ENCODE results near the gene GGTLC1. TPM values are rescaled to one million over a fixed set of nuclear protein-coding genes. Genes with fewer than 3 reads are reported as not detected.

Gene GGTLC1
- total and polyA plus RNA-seq, 2 of the 8 experiments (the other 6 are each of a cell fraction or from before 2014, with no cell fraction given): not detected

DNA sequence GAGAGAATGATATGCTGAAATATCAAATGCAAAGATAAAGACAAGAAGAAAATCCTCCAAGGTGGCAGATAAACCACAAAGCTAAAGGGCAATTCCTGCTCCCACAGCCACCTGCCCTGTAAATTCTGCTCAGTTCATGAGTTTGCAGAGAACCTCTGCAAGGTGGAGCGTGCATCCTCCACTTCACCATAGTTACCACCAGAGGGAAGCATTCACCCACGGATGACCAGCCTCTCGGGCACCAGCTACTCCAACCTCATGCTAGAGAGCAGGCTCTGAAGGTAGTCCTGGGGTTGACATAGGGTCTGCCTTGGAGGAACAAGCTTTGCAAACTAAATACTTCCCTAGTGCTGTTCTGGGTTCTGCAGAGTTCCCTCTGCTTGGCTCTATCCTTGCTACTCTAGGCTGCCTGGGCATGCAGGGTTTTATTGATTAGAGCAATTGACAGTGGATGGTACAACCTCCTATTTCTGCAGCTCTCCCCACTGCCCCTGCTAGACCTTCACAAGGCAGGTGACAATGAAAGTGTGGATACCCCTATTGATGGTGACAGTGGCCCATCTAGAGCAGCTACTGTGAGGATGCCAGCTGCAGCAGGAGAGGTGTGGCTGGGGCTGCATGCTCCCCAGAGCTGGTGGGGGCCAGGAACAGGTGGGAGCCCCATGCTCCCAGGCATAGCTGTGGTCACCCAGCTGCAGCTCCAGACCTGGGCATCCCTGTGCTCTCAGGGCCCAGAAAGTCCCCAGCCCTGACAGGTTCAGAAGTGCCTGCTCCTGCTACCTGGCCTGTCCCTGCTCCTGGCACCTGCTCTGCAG is 51.1 kb downstream of the GGTLC1 start (continued):
- TF ChIP-seq, protein P1, sequence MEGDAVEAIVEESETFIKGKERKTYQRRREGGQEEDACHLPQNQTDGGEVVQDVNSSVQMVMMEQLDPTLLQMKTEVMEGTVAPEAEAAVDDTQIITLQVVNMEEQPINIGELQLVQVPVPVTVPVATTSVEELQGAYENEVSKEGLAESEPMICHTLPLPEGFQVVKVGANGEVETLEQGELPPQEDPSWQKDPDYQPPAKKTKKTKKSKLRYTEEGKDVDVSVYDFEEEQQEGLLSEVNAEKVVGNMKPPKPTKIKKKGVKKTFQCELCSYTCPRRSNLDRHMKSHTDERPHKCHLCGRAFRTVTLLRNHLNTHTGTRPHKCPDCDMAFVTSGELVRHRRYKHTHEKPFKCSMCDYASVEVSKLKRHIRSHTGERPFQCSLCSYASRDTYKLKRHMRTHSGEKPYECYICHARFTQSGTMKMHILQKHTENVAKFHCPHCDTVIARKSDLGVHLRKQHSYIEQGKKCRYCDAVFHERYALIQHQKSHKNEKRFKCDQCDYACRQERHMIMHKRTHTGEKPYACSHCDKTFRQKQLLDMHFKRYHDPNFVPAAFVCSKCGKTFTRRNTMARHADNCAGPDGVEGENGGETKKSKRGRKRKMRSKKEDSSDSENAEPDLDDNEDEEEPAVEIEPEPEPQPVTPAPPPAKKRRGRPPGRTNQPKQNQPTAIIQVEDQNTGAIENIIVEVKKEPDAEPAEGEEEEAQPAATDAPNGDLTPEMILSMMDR (IDR thresholded peaks at IDR 0.05; ENCODE audit: control extremely low read depth in 1 of 3, insufficient read depth in 1 of 3, low read depth in 1 of 3, low read length in 3 of 3): peak; percentile 78 to 92 (median 91)
- TF ChIP-seq CREB1 (IDR thresholded peaks at IDR 0.05): no peak

Small RNA genes lying within 50 kb of the gene (small RNA-seq; reads per million reads assigned to genes)
- gene AL133466.1 (ENCODE audit: insufficient read depth): not detected

Other genes with a start within 250 kb of the GGTLC1 start
- gene CST1, start 237.8 kb downstream of the GGTLC1 start, total RNA-seq (2021; fragmentation: NEBNext Ultra II Directional; extraction: Animal tissue kit (Norgen Biotek cat#: 25700)): 2.9 and 5.4 TPM in 2 replicates
- 2.3 TPM in 2 replicates for gene CST1, start 237.8 kb downstream of the GGTLC1 start, polyA plus RNA-seq (2011; rRNA removed)
- gene CST2, start 162.1 kb downstream of the GGTLC1 start, total RNA-seq (2021; fragmentation: NEBNext Ultra II Directional; extraction: Animal tissue kit (Norgen Biotek cat#: 25700)): not detected in 2 replicates
- gene CST2, start 162.1 kb downstream of the GGTLC1 start, polyA plus RNA-seq (2011; rRNA removed): not detected in 2 replicates
- not detected in 2 replicates for gene CST5, start 109.0 kb downstream of the GGTLC1 start, total RNA-seq (2021; fragmentation: NEBNext Ultra II Directional; extraction: Animal tissue kit (Norgen Biotek cat#: 25700))
- not detected in 2 replicates for gene CST5, start 109.0 kb downstream of the GGTLC1 start, polyA plus RNA-seq (2011; rRNA removed)

Measured in H1 (cell line).